Head of caudate nucleus (tissue), 42 donors: ENCODE measurements around the gene ARRDC4.

ENCODE experiments used
- DNase-seq, 42 donors: peaks; one replicate each; pipeline versions ENCODE4 v3.0.0 to v3.0.0-alpha.2; 2020 to 2021; ENCODE audit warnings: mixed read lengths in 7 of 42
- intact Hi-C: fragments of 100-400 bp; cut with DNase I; formaldehyde crosslinking; loops from one replicate; pipeline ENCODE4 v1.15.0; 2022

The ARRDC4 gene

GRCh38 chr15:98017150-98017964, 56.9 kb downstream of the ARRDC4 start:
- no peak for DNase-seq
- intact Hi-C loops: no loop called here

GRCh38 chr15:98018761-98019351, 58.4 kb downstream of the ARRDC4 start:
- intact Hi-C loops: no loop called here
- no peak for DNase-seq
